H1 (cell line): ENCODE data around the gene HS6ST3. TPM values are rescaled to one million over a fixed set of nuclear protein-coding genes. Genes with fewer than 3 reads are reported as not detected.

Experiments used
- CTCF ChIA-PET: fragments of 300-600 bp; sonication (Branson Sonifier 250); formaldehyde crosslinking; loops from one replicate; lab custom pipeline; 2021; ENCODE audit not compliant: partially characterized antibody; lab: Charles Lee
- POLR2A ChIA-PET: fragments of 300-600 bp; sonication (Branson Sonifier 250); formaldehyde crosslinking; loops from one replicate; lab custom pipeline; 2021; ENCODE audit warnings: inconsistent platforms; ENCODE audit not compliant: partially characterized antibody; lab: Charles Lee
- DNase-seq, 2 experiments: peaks; one replicate each; pipeline versions ENCODE4 v3.0.0 to v3.0.0-alpha.2; 2010 to 2022; ENCODE audit warnings: low spot score in 2 of 2, low read depth in 1 of 2, mixed read lengths in 1 of 2
- FAIRE-seq: peaks from 2 replicates; lab custom pipeline; 2011; peaks lifted over from hg19 to GRCh38; lab: Jason Lieb, UNC
- H2AFZ ChIP-seq: 2 replicates; pipeline ENCODE4 v1.8.1; 2012; ENCODE audit warnings: low read length, inconsistent platforms
- H2AK5ac ChIP-seq: 2 replicates; pipeline ENCODE4 v1.6.1; 2013; ENCODE audit warnings: low read depth, low read length
- H2BK120ac ChIP-seq: replicated peaks from 2 replicates; pipeline ENCODE3; 2013; ENCODE audit warnings: low read depth, low read length, inconsistent platforms
- H2BK12ac ChIP-seq: 2 replicates; pipeline ENCODE4 v1.6.1; 2013; ENCODE audit warnings: low read depth, low read length
- H2BK15ac ChIP-seq: 2 replicates; pipeline ENCODE4 v1.6.1; 2013; ENCODE audit warnings: low read length
- H2BK20ac ChIP-seq: 2 replicates; pipeline ENCODE4 v1.6.1; 2013; ENCODE audit warnings: low read length
- H2BK5ac ChIP-seq: 2 replicates; pipeline ENCODE4 v1.6.1; 2013; ENCODE audit warnings: low read depth, low read length
- H3K14ac ChIP-seq: 2 replicates; pipeline ENCODE4 v1.6.1; 2013; ENCODE audit warnings: inconsistent platforms; ENCODE audit not compliant: insufficient read length
- H3K18ac ChIP-seq: 2 replicates; pipeline ENCODE4 v1.6.1; 2013; ENCODE audit warnings: low read length; ENCODE audit errors: extremely low read depth
- H3K23ac ChIP-seq: 2 replicates; pipeline ENCODE4 v1.6.1; 2013; ENCODE audit warnings: inconsistent platforms; ENCODE audit not compliant: insufficient read length
- H3K23me2 ChIP-seq: 2 replicates; pipeline ENCODE4 v1.6.1; 2013; ENCODE audit warnings: low read depth, low read length
- H3K27ac ChIP-seq: 2 replicates; pipeline ENCODE4 v1.6.1; 2011; ENCODE audit warnings: low read depth, low read length, inconsistent platforms
- H3K27me3 ChIP-seq, 4 experiments: replicated peaks in 1 of 4; 1 replicate in 1 of 4; 2 replicates in 3 of 4; pipeline versions ENCODE4 v1.6.1 to v1.8.1; 2011 to 2013; ENCODE audit warnings: low read length in 3 of 4, mild to moderate bottlenecking in 3 of 4, inconsistent platforms in 2 of 4, mixed read lengths in 2 of 4, moderate library complexity in 1 of 4; ENCODE audit not compliant: control insufficient read depth in 3 of 4, insufficient read depth in 3 of 4; ENCODE audit errors: extremely low read depth in 1 of 4
- H3K36me3 ChIP-seq, 4 experiments: 2 replicates each; pipeline versions ENCODE4 v1.6.1 to v1.8.1; 2011 to 2013; ENCODE audit warnings: mild to moderate bottlenecking in 4 of 4, low read length in 3 of 4, moderate library complexity in 2 of 4, control low read depth in 1 of 4, inconsistent platforms in 1 of 4; ENCODE audit not compliant: insufficient read depth in 4 of 4, control insufficient read depth in 2 of 4
- H3K4ac ChIP-seq: replicated peaks from 2 replicates; pipeline ENCODE3; 2013; ENCODE audit warnings: low read length, low read depth, mixed read lengths, inconsistent platforms; ENCODE audit not compliant: insufficient read length
- H3K4me1 ChIP-seq, 4 experiments: replicated peaks in 1 of 4; 1 replicate in 1 of 4; 2 replicates in 3 of 4; pipeline versions ENCODE4 v1.6.1 to v1.8.1; 2011 to 2013; ENCODE audit warnings: low read length in 3 of 4, inconsistent platforms in 2 of 4, mixed read lengths in 1 of 4; ENCODE audit not compliant: insufficient read depth in 4 of 4, control insufficient read depth in 3 of 4
- H3K4me2 ChIP-seq, 2 experiments: 2 replicates each; pipeline versions ENCODE4 v1.6.1 to v1.8.1; 2011 to 2013; ENCODE audit warnings: low read depth in 2 of 2, low read length in 2 of 2, control low read depth in 1 of 2, inconsistent platforms in 1 of 2, mild to moderate bottlenecking in 1 of 2; ENCODE audit not compliant: insufficient read depth in 1 of 2
- H3K4me3 ChIP-seq, 4 experiments: fragments of 200-600, 300-600 bp in 1 of 4; sonication (generic), shearing (Covaris generic), sonication (Bioruptor Twin) in 1 of 4; 2 replicates each; pipeline versions ENCODE4 v1.5.1 to v1.8.1; 2011 to 2016; ENCODE audit warnings: low read length in 4 of 4, low read depth in 3 of 4, control low read depth in 2 of 4, inconsistent platforms in 2 of 4, mild to moderate bottlenecking in 2 of 4, mixed read lengths in 1 of 4, moderate library complexity in 1 of 4; ENCODE audit not compliant: insufficient read depth in 2 of 4; ENCODE audit errors: extremely low read depth in 1 of 4
- H3K56ac ChIP-seq: replicated peaks from 2 replicates; pipeline ENCODE3; 2013; ENCODE audit warnings: low read depth, mild to moderate bottlenecking, mixed read lengths, low read length, inconsistent platforms; ENCODE audit not compliant: insufficient read length
- H3K79me1 ChIP-seq: 2 replicates; pipeline ENCODE4 v1.6.1; 2013; ENCODE audit warnings: low read depth, low read length, control low read depth
- H3K79me2 ChIP-seq, 2 experiments: 2 replicates each; pipeline versions ENCODE4 v1.6.1 to v1.8.1; 2012 to 2013; ENCODE audit warnings: low read length in 2 of 2, mild to moderate bottlenecking in 2 of 2, inconsistent platforms in 1 of 2; ENCODE audit not compliant: insufficient read depth in 2 of 2, control insufficient read depth in 1 of 2
- H3K9ac ChIP-seq, 4 experiments: replicated peaks in 1 of 4; 1 replicate in 1 of 4; 2 replicates in 3 of 4; pipeline versions ENCODE4 v1.6.1 to v1.8.1; 2011 to 2013; ENCODE audit warnings: low read depth in 3 of 4, low read length in 3 of 4, control low read depth in 2 of 4, mild to moderate bottlenecking in 2 of 4, moderate library complexity in 2 of 4, inconsistent platforms in 1 of 4; ENCODE audit errors: extremely low read depth in 1 of 4
- H3K9me3 ChIP-seq, 2 experiments: 2 replicates each; pipeline versions ENCODE4 v1.6.1 to v1.8.1; 2012 to 2013; ENCODE audit warnings: mild to moderate bottlenecking in 2 of 2, moderate library complexity in 2 of 2, control low read depth in 1 of 2, inconsistent platforms in 1 of 2, low read depth in 1 of 2, low read length in 1 of 2, mixed read lengths in 1 of 2; ENCODE audit not compliant: insufficient read depth in 2 of 2
- H4K20me1 ChIP-seq, 2 experiments: replicated peaks in 1 of 2; 2 replicates each; pipeline versions ENCODE3 to v1.8.1; 2011 to 2013; ENCODE audit warnings: inconsistent platforms in 2 of 2, low read length in 2 of 2, mild to moderate bottlenecking in 1 of 2; ENCODE audit not compliant: insufficient read depth in 2 of 2, control insufficient read depth in 1 of 2
- H4K5ac ChIP-seq: 2 replicates; pipeline ENCODE4 v1.6.1; 2013; ENCODE audit warnings: low read length, low read depth, mixed read lengths, inconsistent platforms; ENCODE audit not compliant: insufficient read length
- H4K8ac ChIP-seq: 2 replicates; pipeline ENCODE4 v1.8.0; 2013; ENCODE audit warnings: mild to moderate bottlenecking, moderate library complexity, low read length, inconsistent platforms; ENCODE audit not compliant: insufficient read depth; ENCODE audit errors: extremely low read depth
- H4K91ac ChIP-seq: replicated peaks from 2 replicates; pipeline ENCODE3; 2013; ENCODE audit warnings: low read length, mixed read lengths, inconsistent platforms; ENCODE audit not compliant: insufficient read length
- ATF2 ChIP-seq: IDR thresholded peaks from 2 replicates; pipeline ENCODE4 v1.6.1; 2012; ENCODE audit warnings: low read length, inconsistent platforms
- BCL11A ChIP-seq, 2 experiments: IDR thresholded peaks; one replicate each; pipeline ENCODE4 v1.6.1; 2011; ENCODE audit warnings: low read depth in 2 of 2, low read length in 2 of 2, mild to moderate bottlenecking in 2 of 2
- CBX5 ChIP-seq: fragments of 300-800, 300-1000 bp; sonication (generic); IDR thresholded peaks from 2 replicates; pipeline ENCODE4 v1.7.1; 2016; ENCODE audit warnings: antibody characterized with exemption, low read length, low read depth
- CREB1 ChIP-seq: IDR thresholded peaks from 2 replicates; pipeline ENCODE4 v1.6.1; 2012; ENCODE audit warnings: inconsistent platforms
- EP300 ChIP-seq, 2 experiments: IDR thresholded peaks; 1 replicate in 1 of 2; 2 replicates in 1 of 2; pipeline ENCODE4 v1.6.1; 2011 to 2012; ENCODE audit warnings: low read depth in 2 of 2, low read length in 2 of 2, mild to moderate bottlenecking in 2 of 2, borderline replicate concordance in 1 of 2, inconsistent platforms in 1 of 2, moderate library complexity in 1 of 2
- TAF1 ChIP-seq: IDR thresholded peaks from 2 replicates; pipeline ENCODE4 v1.6.1; 2011; ENCODE audit warnings: mild to moderate bottlenecking, low read depth, low read length
- WGBS, 2 experiments: shearing (Covaris generic) in 1 of 2; methylation state at CpG; one replicate each; pipeline versions ENCODE4 v1.1.6 to v1.1.7; 2013 to 2015; ENCODE audit warnings: low lambda C conversion rate in 2 of 2, mixed read lengths in 2 of 2, inconsistent platforms in 1 of 2, low coverage in 1 of 2, missing lambda C conversion rate in 1 of 2; ENCODE audit not compliant: insufficient replicate concordance in 2 of 2, insufficient coverage in 1 of 2, insufficient read length in 1 of 2; ENCODE audit errors: extremely low coverage in 1 of 2, missing lambda C conversion rate in 1 of 2; 5-methylcytosine and 5-hydroxymethylcytosine counted together
- polyA plus RNA-seq, 7 experiments: library from polyadenylated mRNA; depleted of rRNA in 3 of 7; stranded (reverse) in 5 of 7; unstranded in 2 of 7; fragments of >200 nt in 5 of 7; fragments of 200-250 nt in 2 of 7; gene quantifications; 1 replicate in 5 of 7; 2 replicates in 1 of 7; 4 replicates in 1 of 7; pipeline versions ENCODE4 v1.2.1 to v1.2.3, GENCODE V29; 2011 to 2013; ENCODE audit warnings: missing spikeins in 2 of 7, mixed read lengths in 2 of 7
- total RNA-seq: library from RNA; stranded (reverse); fragmentation: NEBNext Ultra II Directional; extraction: Animal tissue kit (Norgen Biotek cat#: 25700); gene quantifications from 2 replicates; pipeline ENCODE4 v1.2.1, GENCODE V29; 2021

Gene HS6ST3
- total and polyA plus RNA-seq, 2 of the 8 experiments (the other 6 are each of a cell fraction or from before 2014, with no cell fraction given): 0.45 to 1.2 TPM

- Histone ChIP-seq H4K5ac (no peak overlapping the region), H2BK20ac (no peak overlapping the region), H4K8ac (no peak overlapping the region), H2BK120ac (no peak overlapping the region), H3K18ac (no peak overlapping the region), H3K36me3 (no peaks in the 10 kb centered on the region), H3K56ac (no peak overlapping the region), H2BK5ac (no peak overlapping the region), H3K14ac (no peak overlapping the region), H3K79me1 (no peaks in the 10 kb centered on the region), H3K4ac (no peak overlapping the region), H3K23me2 (no peaks in the 10 kb centered on the region; the same call in 1 of the 2 replicates), H3K9ac (no peak overlapping the region), H2AK5ac (no peak overlapping the region), H3K4me2 (no peak overlapping the region), H3K4me3 (no peak overlapping the region), H3K79me2 (no peaks in the 10 kb centered on the region), H3K27ac (no peak overlapping the region), H3K4me1 (no peaks in the 10 kb centered on the region; a peak in 1 of 7 replicates), H3K27me3 (no peaks in the 10 kb centered on the region), H2BK15ac (no peak overlapping the region), H3K9me3 (no peaks in the 10 kb centered on the region), H4K20me1 (no peaks in the 10 kb centered on the region), H4K91ac (no peak overlapping the region), H3K23ac (no peak overlapping the region), H2BK12ac (no peak overlapping the region), H2AFZ (peak overlapping the region; percentile 88; the same call in 1 of the 2 replicates)
- FAIRE-seq (no peak), DNase-seq (no peak)
- CTCF ChIA-PET: interaction anchor here (0.6 to 1.4 kb wide), 3 partner anchors 10 to 336 kb away, joined by 3 to 13 read pairs (median 5); no protein-coding TSS in a partner anchor
- 48% methylated on average over 3 of the region's 3 CpGs; no CpG with 5 or more reads in 1 of the 2 experiments for WGBS, 2 experiments
- POLR2A ChIA-PET: no interaction called here
- no peak for TF ChIP-seq EP300 (IDR thresholded peaks at IDR 0.05; ENCODE audit: borderline replicate concordance in 1 of 2, low read depth in 2 of 2, low read length in 2 of 2)
- TF ChIP-seq CBX5: no peak
- TF ChIP-seq TAF1: no peak
- no peak for TF ChIP-seq CREB1
- TF ChIP-seq ATF2: no peak
- TF ChIP-seq BCL11A (IDR thresholded peaks at IDR 0.05; ENCODE audit: low read depth in 2 of 2, low read length in 2 of 2): no peak
- TF ChIP-seq, all 59 proteins: peak for 0
Measured at GRCh38 chr13:96130818-96131340, 41.0 kb downstream of the HS6ST3 start.
